ENCODE measurements around the gene F7.

F7 gene

DNA sequence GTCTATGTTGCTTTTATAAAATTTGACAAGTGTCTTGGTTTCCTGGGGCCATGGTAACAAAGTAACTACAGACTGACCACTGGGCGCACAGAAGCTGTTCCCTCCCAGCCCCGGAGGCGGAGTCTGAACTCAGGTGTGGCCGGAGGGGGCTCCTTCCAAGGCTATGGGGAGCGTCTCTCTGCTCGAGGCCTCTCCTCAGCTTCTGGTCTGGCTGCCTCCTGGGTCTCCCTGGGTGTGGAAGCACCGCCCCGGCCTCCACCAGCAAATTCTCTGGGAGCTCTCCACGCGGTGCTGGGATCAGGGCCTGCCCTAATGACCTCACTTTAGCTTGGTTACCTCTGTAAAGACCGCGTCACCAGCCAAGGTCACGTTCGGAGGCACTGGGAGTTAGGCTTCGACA is 45.7 kb upstream of the F7 start:
- Histone ChIP-seq H3K27ac (no peak overlapping the region), H3K36me3 (peaks cover 47% of the 10 kb centered on the region), H3K9me3 (ENCODE audit: severe bottlenecking) (peaks cover 9% of the 10 kb centered on the region), H3K4me3 (ENCODE audit: low read depth, low read length) (no peak overlapping the region), H3K27me3 (ENCODE audit: insufficient read depth, low read depth, severe bottlenecking) (no peaks in the 10 kb centered on the region)
- DNase-seq: no peak
- TF ChIP-seq, protein P1, sequence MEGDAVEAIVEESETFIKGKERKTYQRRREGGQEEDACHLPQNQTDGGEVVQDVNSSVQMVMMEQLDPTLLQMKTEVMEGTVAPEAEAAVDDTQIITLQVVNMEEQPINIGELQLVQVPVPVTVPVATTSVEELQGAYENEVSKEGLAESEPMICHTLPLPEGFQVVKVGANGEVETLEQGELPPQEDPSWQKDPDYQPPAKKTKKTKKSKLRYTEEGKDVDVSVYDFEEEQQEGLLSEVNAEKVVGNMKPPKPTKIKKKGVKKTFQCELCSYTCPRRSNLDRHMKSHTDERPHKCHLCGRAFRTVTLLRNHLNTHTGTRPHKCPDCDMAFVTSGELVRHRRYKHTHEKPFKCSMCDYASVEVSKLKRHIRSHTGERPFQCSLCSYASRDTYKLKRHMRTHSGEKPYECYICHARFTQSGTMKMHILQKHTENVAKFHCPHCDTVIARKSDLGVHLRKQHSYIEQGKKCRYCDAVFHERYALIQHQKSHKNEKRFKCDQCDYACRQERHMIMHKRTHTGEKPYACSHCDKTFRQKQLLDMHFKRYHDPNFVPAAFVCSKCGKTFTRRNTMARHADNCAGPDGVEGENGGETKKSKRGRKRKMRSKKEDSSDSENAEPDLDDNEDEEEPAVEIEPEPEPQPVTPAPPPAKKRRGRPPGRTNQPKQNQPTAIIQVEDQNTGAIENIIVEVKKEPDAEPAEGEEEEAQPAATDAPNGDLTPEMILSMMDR (IDR thresholded peaks at IDR 0.05; ENCODE audit: low read depth, low read length): no peak

DNA sequence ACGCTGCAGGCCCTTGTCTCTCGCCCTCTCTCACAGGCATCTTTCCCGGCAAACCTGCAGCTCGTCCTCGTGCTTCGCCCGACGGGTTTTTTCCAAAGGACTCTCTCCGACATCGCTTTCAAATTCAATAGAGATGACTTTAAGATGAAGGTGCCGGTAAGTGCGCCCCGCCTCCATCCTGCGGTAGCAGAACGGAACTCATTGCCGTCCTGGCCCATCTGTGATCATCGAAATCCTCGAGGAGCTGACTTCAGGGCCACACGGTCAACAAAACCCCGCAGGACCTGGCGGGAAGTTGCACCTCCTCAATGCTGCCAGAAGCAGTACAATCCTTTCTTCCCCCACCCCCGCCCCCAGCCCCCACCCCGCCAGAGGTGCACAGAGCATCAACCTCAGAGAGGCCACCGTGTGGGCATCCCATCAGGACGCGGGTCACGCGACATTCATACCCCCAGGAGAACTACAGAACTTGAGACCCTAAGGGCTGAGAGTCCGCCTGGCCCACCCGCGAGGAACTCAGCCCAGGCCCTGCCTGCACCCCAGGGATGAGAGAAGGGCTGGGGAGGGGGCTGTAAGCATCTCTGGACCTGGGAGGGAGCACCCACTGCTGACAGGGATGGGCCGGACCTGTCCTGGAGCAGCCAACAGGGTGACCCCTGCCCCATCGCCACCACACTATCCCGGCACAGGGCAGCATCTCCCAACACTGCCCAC is 44.9 kb upstream of the F7 start:
- DNase-seq: no peak
- Histone ChIP-seq H3K4me3 (ENCODE audit: low read depth, low read length) (no peak overlapping the region), H3K36me3 (peaks cover 55% of the 10 kb centered on the region), H3K27me3 (ENCODE audit: insufficient read depth, low read depth, severe bottlenecking) (no peaks in the 10 kb centered on the region), H3K27ac (no peak overlapping the region), H3K9me3 (ENCODE audit: severe bottlenecking) (peaks cover 7% of the 10 kb centered on the region)
- TF ChIP-seq, protein P1 (IDR thresholded peaks at IDR 0.05; ENCODE audit: low read depth, low read length): no peak

DNA sequence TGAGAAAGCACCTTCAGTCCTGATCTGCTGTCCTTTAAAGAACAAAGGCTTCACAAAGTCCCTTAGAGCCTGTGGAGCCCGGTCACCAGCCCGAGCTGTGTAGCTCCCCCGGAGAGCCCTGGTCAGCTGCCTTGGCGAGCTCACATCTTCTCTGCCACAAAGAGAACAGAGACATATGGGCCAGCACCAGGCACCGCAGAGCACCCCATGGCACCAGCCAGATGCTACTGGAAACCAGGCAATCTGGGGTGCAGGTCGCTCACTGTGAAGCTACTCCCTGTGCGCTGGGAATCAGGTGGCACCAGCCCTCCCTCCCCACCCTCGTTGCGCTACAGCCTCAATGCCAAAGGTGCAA is 44.3 kb upstream of the F7 start:
- Histone ChIP-seq H3K9me3 (ENCODE audit: severe bottlenecking) (peaks cover 5% of the 10 kb centered on the region), H3K36me3 (peaks cover 61% of the 10 kb centered on the region), H3K4me3 (ENCODE audit: low read depth, low read length) (no peak overlapping the region), H3K27ac (no peak overlapping the region), H3K27me3 (ENCODE audit: insufficient read depth, low read depth, severe bottlenecking) (no peaks in the 10 kb centered on the region)
- no peak for DNase-seq
- TF ChIP-seq, protein P1 (IDR thresholded peaks at IDR 0.05; ENCODE audit: low read depth, low read length): no peak

DNA sequence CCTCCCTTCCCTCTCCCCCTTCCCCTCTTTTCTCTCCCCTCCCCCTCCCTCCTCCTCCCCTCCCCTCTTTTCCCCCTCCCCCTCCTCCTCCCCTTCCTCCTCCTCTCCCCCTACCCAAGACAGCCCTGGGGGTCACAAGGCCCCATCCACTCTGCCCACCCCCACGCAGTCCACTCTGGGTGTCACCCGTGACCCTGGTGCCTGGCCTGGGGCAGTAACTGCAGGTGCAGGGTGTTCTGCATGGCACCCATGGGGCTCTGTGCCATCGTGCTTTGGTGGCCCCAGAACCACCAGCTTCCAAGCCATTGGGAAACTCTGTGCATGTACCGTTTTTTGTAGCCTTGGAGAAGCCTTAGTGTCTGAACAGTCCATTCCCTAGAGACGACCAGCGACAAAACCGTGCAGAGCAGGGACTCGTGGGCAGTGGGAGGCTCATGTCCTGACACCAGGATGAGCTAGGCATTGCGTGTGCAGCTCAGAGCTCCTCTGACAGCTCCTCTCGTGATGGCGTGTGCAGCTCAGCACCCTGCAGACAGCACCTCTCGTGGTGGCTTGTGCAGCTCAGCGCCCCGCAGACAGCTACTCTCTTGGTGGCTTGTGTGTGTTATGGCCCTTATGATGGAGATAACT is 43.7 kb upstream of the F7 start:
- TF ChIP-seq, protein P1 (IDR thresholded peaks at IDR 0.05; ENCODE audit: low read depth, low read length): no peak
- no peaks in the 10 kb centered on the region for H3K27me3 ChIP-seq (ENCODE audit: insufficient read depth, low read depth, severe bottlenecking)
- H3K36me3 ChIP-seq: peaks cover 65% of the 10 kb centered on the region
- H3K9me3 ChIP-seq (ENCODE audit: severe bottlenecking): peaks cover 5% of the 10 kb centered on the region
- H3K27ac ChIP-seq: no peak overlapping the region
- H3K4me3 ChIP-seq (ENCODE audit: low read depth, low read length): no peak overlapping the region
- no peak for DNase-seq

DNA sequence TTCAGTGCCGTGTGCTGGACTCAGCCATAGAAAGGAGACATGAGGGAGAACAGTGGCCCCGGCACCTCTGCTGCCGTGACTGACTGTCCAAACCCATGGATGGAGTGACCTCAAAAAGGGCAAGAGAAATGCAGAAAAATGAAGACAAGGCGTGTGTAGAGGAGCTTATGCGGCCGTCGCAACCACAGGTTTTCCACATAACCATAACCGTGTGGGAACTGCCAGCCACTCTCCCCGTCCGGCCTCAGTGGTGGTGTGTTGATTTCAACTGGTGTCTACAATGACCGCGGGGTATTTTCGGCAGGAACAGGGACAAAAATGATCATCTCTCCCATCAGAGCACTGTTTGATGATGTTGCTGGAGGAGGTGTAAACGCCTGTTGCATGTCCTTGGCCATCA is 42.9 kb upstream of the F7 start:
- Histone ChIP-seq H3K36me3 (peaks cover 66% of the 10 kb centered on the region), H3K27me3 (ENCODE audit: insufficient read depth, low read depth, severe bottlenecking) (no peaks in the 10 kb centered on the region), H3K4me3 (ENCODE audit: low read depth, low read length) (no peak overlapping the region), H3K27ac (no peak overlapping the region), H3K9me3 (ENCODE audit: severe bottlenecking) (peaks cover 2% of the 10 kb centered on the region)
- TF ChIP-seq, protein P1 (IDR thresholded peaks at IDR 0.05; ENCODE audit: low read depth, low read length): no peak
- no peak for DNase-seq

Data from WERI-Rb-1 (cell line).